Tibial nerve (tissue), 4 donors: ENCODE data around the gene METTL13.

Experiments
- EP300 ChIP-seq, 2 donors: sonication (generic); formaldehyde crosslinking; IDR thresholded peaks; one replicate each; pipeline ENCODE4 v1.6.1; 2017; ENCODE audit warnings: antibody characterized with exemption in 2 of 2, mild to moderate bottlenecking in 1 of 2
- POLR2A ChIP-seq, 2 donors: fragments of 450-650 bp; IDR thresholded peaks; one replicate each; pipeline ENCODE4 v1.6.1; 2017; ENCODE audit warnings: antibody characterized with exemption in 2 of 2, mild to moderate bottlenecking in 2 of 2, moderate library complexity in 2 of 2
- TF ChIP-seq, protein P1 (sequence below), 5 experiments: fragments of 200-600 bp in 3 of 5; fragments of 450-650 bp in 2 of 5; sonication (generic) in 3 of 5; IDR thresholded peaks; one replicate each; pipeline ENCODE4 v1.5.1; 2016 to 2019; ENCODE audit warnings: antibody characterized with exemption in 5 of 5, mild to moderate bottlenecking in 3 of 5, moderate library complexity in 2 of 5

DNA sequence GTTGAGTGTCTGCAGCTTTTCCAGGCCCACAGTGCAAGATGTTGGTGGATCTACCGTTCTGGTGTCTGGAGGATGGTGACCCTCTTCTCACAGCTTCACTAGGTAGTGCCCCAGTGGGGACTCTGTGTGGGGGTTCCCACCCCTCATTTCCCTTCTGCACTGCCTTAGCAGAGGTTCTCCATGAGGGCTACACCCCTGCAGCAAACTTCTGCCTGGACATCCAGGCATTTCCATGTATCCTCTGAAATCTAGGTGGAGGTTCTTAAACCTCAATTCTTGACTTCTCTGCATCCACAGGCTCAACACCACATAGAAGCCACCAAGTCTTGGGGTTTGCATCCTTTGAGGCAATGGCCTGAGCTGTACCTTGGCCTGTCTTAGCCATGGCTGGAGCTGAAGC is 45.5 kb downstream of the METTL13 start:
- TF ChIP-seq, protein P1, sequence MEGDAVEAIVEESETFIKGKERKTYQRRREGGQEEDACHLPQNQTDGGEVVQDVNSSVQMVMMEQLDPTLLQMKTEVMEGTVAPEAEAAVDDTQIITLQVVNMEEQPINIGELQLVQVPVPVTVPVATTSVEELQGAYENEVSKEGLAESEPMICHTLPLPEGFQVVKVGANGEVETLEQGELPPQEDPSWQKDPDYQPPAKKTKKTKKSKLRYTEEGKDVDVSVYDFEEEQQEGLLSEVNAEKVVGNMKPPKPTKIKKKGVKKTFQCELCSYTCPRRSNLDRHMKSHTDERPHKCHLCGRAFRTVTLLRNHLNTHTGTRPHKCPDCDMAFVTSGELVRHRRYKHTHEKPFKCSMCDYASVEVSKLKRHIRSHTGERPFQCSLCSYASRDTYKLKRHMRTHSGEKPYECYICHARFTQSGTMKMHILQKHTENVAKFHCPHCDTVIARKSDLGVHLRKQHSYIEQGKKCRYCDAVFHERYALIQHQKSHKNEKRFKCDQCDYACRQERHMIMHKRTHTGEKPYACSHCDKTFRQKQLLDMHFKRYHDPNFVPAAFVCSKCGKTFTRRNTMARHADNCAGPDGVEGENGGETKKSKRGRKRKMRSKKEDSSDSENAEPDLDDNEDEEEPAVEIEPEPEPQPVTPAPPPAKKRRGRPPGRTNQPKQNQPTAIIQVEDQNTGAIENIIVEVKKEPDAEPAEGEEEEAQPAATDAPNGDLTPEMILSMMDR (IDR thresholded peaks at IDR 0.05): no peak
- TF ChIP-seq POLR2A (IDR thresholded peaks at IDR 0.05) (no peak), EP300 (IDR thresholded peaks at IDR 0.05) (no peak)
